Epithelial cell of proximal tubule (primary cell): Measurements from ENCODE around the gene LRRK1. TPM values are rescaled to one million over a fixed set of nuclear protein-coding genes. Genes with fewer than 3 reads are reported as not detected.
A peak's percentile ranks its signal among the peaks of the same experiment; 100 is the strongest.

Experiments used
- DNase-seq: peaks from one replicate; pipeline ENCODE4 v3.0.0-alpha.2; 2011; ENCODE audit warnings: low read depth
- H3K4me3 ChIP-seq: 2 replicates; pipeline ENCODE4 v1.5.1; 2011; ENCODE audit warnings: low read depth, mild to moderate bottlenecking, low read length
- total RNA-seq: library from RNA; depleted of rRNA; stranded (reverse); fragments of >200 nt; gene quantifications from 2 replicates; pipeline ENCODE4 v1.2.3, GENCODE V29; 2015
- TF ChIP-seq, protein P1 (sequence below): conservative IDR thresholded peaks from 2 replicates; pipeline ENCODE4 v1.5.1; 2012; ENCODE audit warnings: low read depth, mild to moderate bottlenecking, low read length

LRRK1 gene
- total RNA-seq, 1 donor from 2014 or later, result 8.1 TPM

- TF ChIP-seq, protein P1, sequence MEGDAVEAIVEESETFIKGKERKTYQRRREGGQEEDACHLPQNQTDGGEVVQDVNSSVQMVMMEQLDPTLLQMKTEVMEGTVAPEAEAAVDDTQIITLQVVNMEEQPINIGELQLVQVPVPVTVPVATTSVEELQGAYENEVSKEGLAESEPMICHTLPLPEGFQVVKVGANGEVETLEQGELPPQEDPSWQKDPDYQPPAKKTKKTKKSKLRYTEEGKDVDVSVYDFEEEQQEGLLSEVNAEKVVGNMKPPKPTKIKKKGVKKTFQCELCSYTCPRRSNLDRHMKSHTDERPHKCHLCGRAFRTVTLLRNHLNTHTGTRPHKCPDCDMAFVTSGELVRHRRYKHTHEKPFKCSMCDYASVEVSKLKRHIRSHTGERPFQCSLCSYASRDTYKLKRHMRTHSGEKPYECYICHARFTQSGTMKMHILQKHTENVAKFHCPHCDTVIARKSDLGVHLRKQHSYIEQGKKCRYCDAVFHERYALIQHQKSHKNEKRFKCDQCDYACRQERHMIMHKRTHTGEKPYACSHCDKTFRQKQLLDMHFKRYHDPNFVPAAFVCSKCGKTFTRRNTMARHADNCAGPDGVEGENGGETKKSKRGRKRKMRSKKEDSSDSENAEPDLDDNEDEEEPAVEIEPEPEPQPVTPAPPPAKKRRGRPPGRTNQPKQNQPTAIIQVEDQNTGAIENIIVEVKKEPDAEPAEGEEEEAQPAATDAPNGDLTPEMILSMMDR, result no peak
- no peak for DNase-seq
- H3K4me3 ChIP-seq, result peak overlapping the region; percentile 65
Observed at GRCh38 chr15:100878648-100879047, 40.5 kb upstream of the LRRK1 start.

DNA sequence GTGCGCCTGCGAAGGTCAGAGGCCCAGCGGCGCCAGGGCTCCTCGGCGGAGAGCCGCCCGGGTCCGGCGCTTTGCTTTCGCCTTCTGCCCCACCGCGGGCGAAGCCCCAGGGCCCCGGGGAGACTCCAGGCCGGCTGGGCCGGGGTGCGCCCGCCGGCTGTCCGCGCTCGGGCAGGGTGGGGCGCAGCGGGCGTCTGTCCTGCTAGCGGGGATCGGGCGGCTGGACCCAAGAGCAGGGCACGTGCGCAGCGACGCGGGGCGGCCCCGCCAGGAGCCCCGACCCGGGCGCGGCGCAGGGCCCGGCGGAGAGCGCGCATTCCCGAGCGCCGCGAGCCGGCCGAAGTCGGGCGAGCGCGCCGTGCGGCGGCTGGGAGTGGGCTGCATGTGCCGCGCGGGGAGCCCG lies 40.1 kb upstream of the LRRK1 start:
- H3K4me3 ChIP-seq, result peak overlapping the region; percentile 65
- no peak for DNase-seq
- TF ChIP-seq, protein P1, result no peak

DNA sequence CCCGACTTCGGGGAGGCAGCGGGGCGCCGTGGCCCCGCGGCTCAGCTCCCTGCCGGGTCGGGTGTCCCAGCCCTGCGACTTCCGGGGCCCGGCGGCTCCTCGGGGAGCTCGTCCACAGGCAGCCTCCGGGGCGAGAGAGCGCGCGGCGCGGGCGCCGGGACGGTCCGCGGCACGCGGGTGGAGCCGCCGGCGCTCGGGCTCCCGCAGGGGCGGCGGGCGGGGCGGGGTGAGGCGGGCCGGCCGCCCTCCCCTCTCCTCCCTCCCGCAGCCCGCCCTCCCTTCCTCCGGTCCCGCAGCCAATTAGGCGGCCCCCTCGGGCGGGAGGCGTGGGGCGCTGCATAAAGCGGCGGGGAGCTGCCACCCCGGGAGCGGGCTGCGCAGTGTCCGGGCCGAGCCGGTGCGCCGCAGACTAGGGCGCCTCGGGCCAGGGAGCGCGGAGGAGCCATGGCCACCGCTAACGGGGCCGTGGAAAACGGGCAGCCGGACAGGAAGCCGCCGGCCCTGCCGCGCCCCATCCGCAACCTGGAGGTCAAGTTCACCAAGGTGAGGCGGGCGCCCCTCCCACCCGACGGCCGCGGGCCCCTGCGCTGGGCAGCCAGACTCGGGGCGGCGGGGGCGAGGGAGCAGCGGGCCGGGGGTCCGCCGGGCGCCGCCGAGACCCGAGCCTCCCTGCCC lies 39.6 kb upstream of the LRRK1 start, which contains the start of gene ALDH1A3:
Gene ALDH1A3 (plus strand): TSS at position 368 of the 675 bp plus-strand sequence. CDS start 77 bp downstream, at position 445.
- DNase-seq, result no peak
- TF ChIP-seq, protein P1, result no peak
- peak within 1 kb of the TSS; percentile 65 for H3K4me3 ChIP-seq

- TF ChIP-seq, protein P1, result no peak
- peak overlapping the region; percentile 65 for H3K4me3 ChIP-seq
- no peak for DNase-seq
Observed at GRCh38 chr15:100880139-100880896, 38.8 kb upstream of the LRRK1 start.

DNA sequence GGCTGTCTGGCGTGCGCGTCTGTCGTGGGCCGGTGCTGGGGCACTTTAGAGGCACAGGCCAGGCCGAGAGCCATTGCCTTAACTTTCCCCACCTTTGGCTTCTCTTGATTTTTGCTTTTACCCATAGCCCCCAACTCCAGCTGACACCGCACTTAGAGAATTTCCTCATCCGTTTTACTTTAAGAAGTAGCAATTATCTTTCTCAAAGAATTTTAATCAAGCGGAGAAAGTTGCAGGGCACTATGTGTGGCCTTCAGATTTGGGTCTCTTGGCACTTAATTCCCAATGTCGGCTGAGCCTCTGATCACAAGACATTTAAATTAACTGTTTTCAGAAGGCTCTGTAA lies 38.3 kb upstream of the LRRK1 start:
- DNase-seq, result no peak
- TF ChIP-seq, protein P1, result no peak
- H3K4me3 ChIP-seq, result peak overlapping the region; percentile 65

- H3K4me3 ChIP-seq, result no peak overlapping the region
- TF ChIP-seq, protein P1, result no peak
- no peak for DNase-seq
Observed at GRCh38 chr15:100881573-100882336, 37.4 kb upstream of the LRRK1 start.
